H1 (cell line): Measurements from ENCODE around the gene CSNK1G2. TPM values are rescaled to one million over a fixed set of nuclear protein-coding genes. Genes with fewer than 3 reads are reported as not detected.

Source experiments
- CTCF ChIA-PET: fragments of 300-600 bp; sonication (Branson Sonifier 250); formaldehyde crosslinking; loops from one replicate; lab custom pipeline; 2021; ENCODE audit not compliant: partially characterized antibody; lab: Charles Lee
- POLR2A ChIA-PET: fragments of 300-600 bp; sonication (Branson Sonifier 250); formaldehyde crosslinking; loops from one replicate; lab custom pipeline; 2021; ENCODE audit warnings: inconsistent platforms; ENCODE audit not compliant: partially characterized antibody; lab: Charles Lee
- DNase-seq, 2 experiments: peaks; one replicate each; pipeline versions ENCODE4 v3.0.0 to v3.0.0-alpha.2; 2010 to 2022; ENCODE audit warnings: low spot score in 2 of 2, low read depth in 1 of 2, mixed read lengths in 1 of 2
- FAIRE-seq: peaks from 2 replicates; lab custom pipeline; 2011; peaks lifted over from hg19 to GRCh38; lab: Jason Lieb, UNC
- H2AFZ ChIP-seq: 2 replicates; pipeline ENCODE4 v1.8.1; 2012; ENCODE audit warnings: low read length, inconsistent platforms
- H2AK5ac ChIP-seq: 2 replicates; pipeline ENCODE4 v1.6.1; 2013; ENCODE audit warnings: low read depth, low read length
- H2BK120ac ChIP-seq: replicated peaks from 2 replicates; pipeline ENCODE3; 2013; ENCODE audit warnings: low read depth, low read length, inconsistent platforms
- H2BK12ac ChIP-seq: 2 replicates; pipeline ENCODE4 v1.6.1; 2013; ENCODE audit warnings: low read depth, low read length
- H2BK15ac ChIP-seq: 2 replicates; pipeline ENCODE4 v1.6.1; 2013; ENCODE audit warnings: low read length
- H2BK20ac ChIP-seq: 2 replicates; pipeline ENCODE4 v1.6.1; 2013; ENCODE audit warnings: low read length
- H2BK5ac ChIP-seq: 2 replicates; pipeline ENCODE4 v1.6.1; 2013; ENCODE audit warnings: low read depth, low read length
- H3K14ac ChIP-seq: 2 replicates; pipeline ENCODE4 v1.6.1; 2013; ENCODE audit warnings: inconsistent platforms; ENCODE audit not compliant: insufficient read length
- H3K18ac ChIP-seq: 2 replicates; pipeline ENCODE4 v1.6.1; 2013; ENCODE audit warnings: low read length; ENCODE audit errors: extremely low read depth
- H3K23ac ChIP-seq: 2 replicates; pipeline ENCODE4 v1.6.1; 2013; ENCODE audit warnings: inconsistent platforms; ENCODE audit not compliant: insufficient read length
- H3K23me2 ChIP-seq: 2 replicates; pipeline ENCODE4 v1.6.1; 2013; ENCODE audit warnings: low read depth, low read length
- H3K27ac ChIP-seq: 2 replicates; pipeline ENCODE4 v1.6.1; 2011; ENCODE audit warnings: low read depth, low read length, inconsistent platforms
- H3K27me3 ChIP-seq, 4 experiments: replicated peaks in 1 of 4; 1 replicate in 1 of 4; 2 replicates in 3 of 4; pipeline versions ENCODE4 v1.6.1 to v1.8.1; 2011 to 2013; ENCODE audit warnings: low read length in 3 of 4, mild to moderate bottlenecking in 3 of 4, inconsistent platforms in 2 of 4, mixed read lengths in 2 of 4, moderate library complexity in 1 of 4; ENCODE audit not compliant: control insufficient read depth in 3 of 4, insufficient read depth in 3 of 4; ENCODE audit errors: extremely low read depth in 1 of 4
- H3K36me3 ChIP-seq, 4 experiments: 2 replicates each; pipeline versions ENCODE4 v1.6.1 to v1.8.1; 2011 to 2013; ENCODE audit warnings: mild to moderate bottlenecking in 4 of 4, low read length in 3 of 4, moderate library complexity in 2 of 4, control low read depth in 1 of 4, inconsistent platforms in 1 of 4; ENCODE audit not compliant: insufficient read depth in 4 of 4, control insufficient read depth in 2 of 4
- H3K4ac ChIP-seq: replicated peaks from 2 replicates; pipeline ENCODE3; 2013; ENCODE audit warnings: low read length, low read depth, mixed read lengths, inconsistent platforms; ENCODE audit not compliant: insufficient read length
- H3K4me1 ChIP-seq, 4 experiments: replicated peaks in 1 of 4; 1 replicate in 1 of 4; 2 replicates in 3 of 4; pipeline versions ENCODE4 v1.6.1 to v1.8.1; 2011 to 2013; ENCODE audit warnings: low read length in 3 of 4, inconsistent platforms in 2 of 4, mixed read lengths in 1 of 4; ENCODE audit not compliant: insufficient read depth in 4 of 4, control insufficient read depth in 3 of 4
- H3K4me2 ChIP-seq, 2 experiments: 2 replicates each; pipeline versions ENCODE4 v1.6.1 to v1.8.1; 2011 to 2013; ENCODE audit warnings: low read depth in 2 of 2, low read length in 2 of 2, control low read depth in 1 of 2, inconsistent platforms in 1 of 2, mild to moderate bottlenecking in 1 of 2; ENCODE audit not compliant: insufficient read depth in 1 of 2
- H3K4me3 ChIP-seq, 4 experiments: fragments of 200-600, 300-600 bp in 1 of 4; sonication (generic), shearing (Covaris generic), sonication (Bioruptor Twin) in 1 of 4; 2 replicates each; pipeline versions ENCODE4 v1.5.1 to v1.8.1; 2011 to 2016; ENCODE audit warnings: low read length in 4 of 4, low read depth in 3 of 4, control low read depth in 2 of 4, inconsistent platforms in 2 of 4, mild to moderate bottlenecking in 2 of 4, mixed read lengths in 1 of 4, moderate library complexity in 1 of 4; ENCODE audit not compliant: insufficient read depth in 2 of 4; ENCODE audit errors: extremely low read depth in 1 of 4
- H3K56ac ChIP-seq: replicated peaks from 2 replicates; pipeline ENCODE3; 2013; ENCODE audit warnings: low read depth, mild to moderate bottlenecking, mixed read lengths, low read length, inconsistent platforms; ENCODE audit not compliant: insufficient read length
- H3K79me1 ChIP-seq: 2 replicates; pipeline ENCODE4 v1.6.1; 2013; ENCODE audit warnings: low read depth, low read length, control low read depth
- H3K79me2 ChIP-seq, 2 experiments: 2 replicates each; pipeline versions ENCODE4 v1.6.1 to v1.8.1; 2012 to 2013; ENCODE audit warnings: low read length in 2 of 2, mild to moderate bottlenecking in 2 of 2, inconsistent platforms in 1 of 2; ENCODE audit not compliant: insufficient read depth in 2 of 2, control insufficient read depth in 1 of 2
- H3K9ac ChIP-seq, 4 experiments: replicated peaks in 1 of 4; 1 replicate in 1 of 4; 2 replicates in 3 of 4; pipeline versions ENCODE4 v1.6.1 to v1.8.1; 2011 to 2013; ENCODE audit warnings: low read depth in 3 of 4, low read length in 3 of 4, control low read depth in 2 of 4, mild to moderate bottlenecking in 2 of 4, moderate library complexity in 2 of 4, inconsistent platforms in 1 of 4; ENCODE audit errors: extremely low read depth in 1 of 4
- H3K9me3 ChIP-seq, 2 experiments: 2 replicates each; pipeline versions ENCODE4 v1.6.1 to v1.8.1; 2012 to 2013; ENCODE audit warnings: mild to moderate bottlenecking in 2 of 2, moderate library complexity in 2 of 2, control low read depth in 1 of 2, inconsistent platforms in 1 of 2, low read depth in 1 of 2, low read length in 1 of 2, mixed read lengths in 1 of 2; ENCODE audit not compliant: insufficient read depth in 2 of 2
- H4K20me1 ChIP-seq, 2 experiments: replicated peaks in 1 of 2; 2 replicates each; pipeline versions ENCODE3 to v1.8.1; 2011 to 2013; ENCODE audit warnings: inconsistent platforms in 2 of 2, low read length in 2 of 2, mild to moderate bottlenecking in 1 of 2; ENCODE audit not compliant: insufficient read depth in 2 of 2, control insufficient read depth in 1 of 2
- H4K5ac ChIP-seq: 2 replicates; pipeline ENCODE4 v1.6.1; 2013; ENCODE audit warnings: low read length, low read depth, mixed read lengths, inconsistent platforms; ENCODE audit not compliant: insufficient read length
- H4K8ac ChIP-seq: 2 replicates; pipeline ENCODE4 v1.8.0; 2013; ENCODE audit warnings: mild to moderate bottlenecking, moderate library complexity, low read length, inconsistent platforms; ENCODE audit not compliant: insufficient read depth; ENCODE audit errors: extremely low read depth
- H4K91ac ChIP-seq: replicated peaks from 2 replicates; pipeline ENCODE3; 2013; ENCODE audit warnings: low read length, mixed read lengths, inconsistent platforms; ENCODE audit not compliant: insufficient read length
- CEBPB ChIP-seq: IDR thresholded peaks from 2 replicates; pipeline ENCODE4 v1.6.1; 2012; ENCODE audit warnings: low read depth, low read length
- FOSL1 ChIP-seq: IDR thresholded peaks from 2 replicates; pipeline ENCODE4 v1.6.1; 2011; ENCODE audit warnings: mild to moderate bottlenecking, low read depth, low read length, moderate library complexity; ENCODE audit not compliant: insufficient read depth
- GTF2F1 ChIP-seq: IDR thresholded peaks from 2 replicates; pipeline ENCODE4 v1.6.1; 2012; ENCODE audit warnings: low read depth, low read length, improper control_type of control experiment, borderline replicate concordance
- JUN ChIP-seq: IDR thresholded peaks from 2 replicates; pipeline ENCODE4 v1.6.1; 2011; ENCODE audit warnings: low read depth, mild to moderate bottlenecking, improper control_type of control experiment, low read length
- KDM5A ChIP-seq: fragments of 200-600 bp; IDR thresholded peaks from 2 replicates; pipeline ENCODE4 v1.7.1; 2012; ENCODE audit warnings: mild to moderate bottlenecking, low read length, inconsistent platforms, mixed read lengths
- NANOG ChIP-seq: IDR thresholded peaks from 2 replicates; pipeline ENCODE4 v1.6.1; 2011; ENCODE audit warnings: low read length, low read depth, mild to moderate bottlenecking, inconsistent platforms; ENCODE audit not compliant: insufficient read depth, poor library complexity, severe bottlenecking
- PHF8 ChIP-seq: fragments of 200-600 bp; sonication (generic); conservative IDR thresholded peaks from 2 replicates; pipeline ENCODE4 v1.7.1; 2012; ENCODE audit warnings: low read depth, mild to moderate bottlenecking, inconsistent platforms, low read length, moderate library complexity
- POLR2A ChIP-seq, 2 experiments: IDR thresholded peaks; 1 replicate in 1 of 2; 2 replicates in 1 of 2; pipeline ENCODE4 v1.6.1; 2011; ENCODE audit warnings: low read depth in 2 of 2, low read length in 2 of 2, mild to moderate bottlenecking in 2 of 2; ENCODE audit errors: control extremely low read depth in 1 of 2
- RBBP5 ChIP-seq: IDR thresholded peaks from 2 replicates; pipeline ENCODE4 v1.7.1; 2012; ENCODE audit warnings: low read depth, mild to moderate bottlenecking, inconsistent platforms, low read length, moderate library complexity, borderline replicate concordance
- SRF ChIP-seq: IDR thresholded peaks from 2 replicates; pipeline ENCODE4 v1.6.1; 2011; ENCODE audit warnings: mild to moderate bottlenecking, low read depth, low read length, moderate library complexity
- TEAD4 ChIP-seq: IDR thresholded peaks from 2 replicates; pipeline ENCODE4 v1.6.1; 2012; ENCODE audit warnings: low read depth, low read length, inconsistent platforms, mixed read lengths
- WGBS, 2 experiments: shearing (Covaris generic) in 1 of 2; methylation state at CpG; one replicate each; pipeline versions ENCODE4 v1.1.6 to v1.1.7; 2013 to 2015; ENCODE audit warnings: low lambda C conversion rate in 2 of 2, mixed read lengths in 2 of 2, inconsistent platforms in 1 of 2, low coverage in 1 of 2, missing lambda C conversion rate in 1 of 2; ENCODE audit not compliant: insufficient replicate concordance in 2 of 2, insufficient coverage in 1 of 2, insufficient read length in 1 of 2; ENCODE audit errors: extremely low coverage in 1 of 2, missing lambda C conversion rate in 1 of 2; 5-methylcytosine and 5-hydroxymethylcytosine counted together
- polyA plus RNA-seq, 7 experiments: library from polyadenylated mRNA; depleted of rRNA in 3 of 7; stranded (reverse) in 5 of 7; unstranded in 2 of 7; fragments of >200 nt in 5 of 7; fragments of 200-250 nt in 2 of 7; gene quantifications; 1 replicate in 5 of 7; 2 replicates in 1 of 7; 4 replicates in 1 of 7; pipeline versions ENCODE4 v1.2.1 to v1.2.3, GENCODE V29; 2011 to 2013; ENCODE audit warnings: missing spikeins in 2 of 7, mixed read lengths in 2 of 7
- total RNA-seq: library from RNA; stranded (reverse); fragmentation: NEBNext Ultra II Directional; extraction: Animal tissue kit (Norgen Biotek cat#: 25700); gene quantifications from 2 replicates; pipeline ENCODE4 v1.2.1, GENCODE V29; 2021
- TF ChIP-seq, protein P1 (sequence below): IDR thresholded peaks from 2 replicates; pipeline ENCODE4 v1.6.1; 2011; ENCODE audit warnings: low read length, improper control_type of control experiment

Gene CSNK1G2
- total and polyA plus RNA-seq, 2 of the 8 experiments (the other 6 are each of a cell fraction or from before 2014, with no cell fraction given), result 99.5 to 130 TPM

DNA sequence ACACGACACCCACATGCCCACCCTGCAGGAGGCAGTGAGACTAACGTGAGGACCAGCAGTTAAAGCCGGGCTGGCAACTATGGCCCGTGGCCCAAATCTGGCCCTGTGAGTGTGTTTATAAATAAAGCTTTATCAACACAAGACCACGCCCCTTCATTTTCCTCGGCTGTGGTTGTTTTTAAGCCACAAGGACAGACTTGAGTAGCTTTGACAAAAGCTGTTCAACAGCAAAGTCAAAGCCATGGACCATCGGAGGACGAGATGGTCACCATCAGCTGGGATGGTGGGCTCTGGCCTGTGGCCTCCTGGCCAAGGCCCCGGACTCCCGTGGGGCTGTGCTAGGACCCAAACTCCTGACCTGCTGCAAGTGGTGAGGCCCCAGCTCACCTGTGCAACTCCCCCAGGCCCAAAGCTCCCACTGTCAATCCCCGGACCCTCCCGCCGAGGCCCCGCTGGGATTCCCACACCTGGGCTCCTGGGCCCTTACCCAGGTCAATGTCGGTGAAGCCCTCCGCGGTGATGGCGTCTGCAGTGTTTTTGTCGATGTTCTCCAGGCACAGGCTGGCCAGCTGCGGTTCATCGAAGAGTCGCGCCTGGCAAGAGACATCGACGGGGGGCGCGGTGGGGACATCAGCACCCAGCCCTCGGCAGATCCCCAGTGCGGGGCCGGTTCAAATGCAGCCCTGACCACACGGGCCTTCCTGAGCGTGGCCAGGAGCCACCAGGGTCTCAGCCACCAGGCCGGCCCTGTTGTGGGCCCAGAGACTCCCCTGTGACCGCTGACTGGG lies 49.5 kb downstream of the CSNK1G2 start:
- no peak overlapping the region for H3K4me3 ChIP-seq
- TF ChIP-seq JUN, result no peak
- no peak for TF ChIP-seq NANOG
- TF ChIP-seq POLR2A (IDR thresholded peaks at IDR 0.05; ENCODE audit: control extremely low read depth in 1 of 2, low read depth in 2 of 2, low read length in 2 of 2), result no peak
- TF ChIP-seq TEAD4, result no peak
- no peak for TF ChIP-seq PHF8
- no peak for TF ChIP-seq FOSL1
- TF ChIP-seq GTF2F1, result no peak
- TF ChIP-seq CEBPB, result no peak
- no peak for TF ChIP-seq RBBP5
- no peak for TF ChIP-seq SRF
- TF ChIP-seq, protein P1, sequence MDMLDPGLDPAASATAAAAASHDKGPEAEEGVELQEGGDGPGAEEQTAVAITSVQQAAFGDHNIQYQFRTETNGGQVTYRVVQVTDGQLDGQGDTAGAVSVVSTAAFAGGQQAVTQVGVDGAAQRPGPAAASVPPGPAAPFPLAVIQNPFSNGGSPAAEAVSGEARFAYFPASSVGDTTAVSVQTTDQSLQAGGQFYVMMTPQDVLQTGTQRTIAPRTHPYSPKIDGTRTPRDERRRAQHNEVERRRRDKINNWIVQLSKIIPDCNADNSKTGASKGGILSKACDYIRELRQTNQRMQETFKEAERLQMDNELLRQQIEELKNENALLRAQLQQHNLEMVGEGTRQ, result no peak
- TF ChIP-seq KDM5A, result no peak

More for the DNA sequence above, 49.5 kb downstream of the CSNK1G2 start:
- no peak overlapping the region for H4K5ac ChIP-seq
- POLR2A ChIA-PET, result interaction anchor here (0.9 to 1.8 kb wide), 9 partner anchors 8 to 84 kb away, joined by 3 to 5 read pairs (median 4); no protein-coding TSS in a partner anchor
- H2BK20ac ChIP-seq, result no peak overlapping the region
- no peak overlapping the region for H3K9ac ChIP-seq
- no peak overlapping the region for H2BK5ac ChIP-seq
- no peaks in the 10 kb centered on the region for H3K27me3 ChIP-seq
- 88% methylated on average over 34 of the region's 34 CpGs; no CpG with 5 or more reads in 1 of the 2 experiments for WGBS, 2 experiments
- H3K36me3 ChIP-seq, result peaks cover 16 to 42% (median 33%) of the 10 kb centered on the region in 4 experiments
- H4K8ac ChIP-seq, result peak overlapping the region; percentile 71; the same call in 1 of the 2 replicates
- H2BK12ac ChIP-seq, result no peak overlapping the region
- no peak overlapping the region for H3K18ac ChIP-seq
- no peak overlapping the region for H3K23ac ChIP-seq
- H3K56ac ChIP-seq, result no peak overlapping the region
- no peak overlapping the region for H2AK5ac ChIP-seq
- no peaks in the 10 kb centered on the region for H3K9me3 ChIP-seq
- H3K4ac ChIP-seq, result no peak overlapping the region
- peaks cover 5 to 26% of the 10 kb centered on the region in 2 experiments for H4K20me1 ChIP-seq
- no peaks in the 10 kb centered on the region for H3K79me2 ChIP-seq
- H2AFZ ChIP-seq, result no peak overlapping the region
- no peak for DNase-seq
- H2BK15ac ChIP-seq, result no peak overlapping the region
- H2BK120ac ChIP-seq, result no peak overlapping the region
- no peaks in the 10 kb centered on the region for H3K4me1 ChIP-seq
- H3K79me1 ChIP-seq, result no peaks in the 10 kb centered on the region
- no peak overlapping the region for H3K4me2 ChIP-seq
- no peak overlapping the region for H3K27ac ChIP-seq
- FAIRE-seq, result no peak
- H3K14ac ChIP-seq, result no peak overlapping the region
- CTCF ChIA-PET, result interaction anchor here (0.8 to 2.3 kb wide), 10 partner anchors 14 to 80 kb away, joined by 3 to 12 read pairs (median 3); no protein-coding TSS in a partner anchor
- H3K23me2 ChIP-seq, result no peaks in the 10 kb centered on the region
- no peak overlapping the region for H4K91ac ChIP-seq
